ENCODE measurements around the gene CLEC16A.
"Not testable (repeated sequence)": the region's sequence is repeated elsewhere in the genome, so short reads cannot be mapped to it uniquely, and the experiment has no call there.

Gene CLEC16A

GRCh38 chr16:11100239-11100750 lies 155.9 kb downstream of the CLEC16A start:
- peak; percentile 62 to 80 for DNase-seq (ENCODE audit: low read depth in 2 of 2)

- DNase-seq (ENCODE audit: low read depth in 2 of 2) = no peak
These were observed 156.9 kb downstream of the CLEC16A start for GRCh38 chr16:11101283-11101682.

- DNase-seq (ENCODE audit: low read depth in 2 of 2) = no peak
These were observed 157.5 kb downstream of the CLEC16A start for GRCh38 chr16:11101695-11102522.

GRCh38 chr16:11102523-11102898 lies 158.1 kb downstream of the CLEC16A start:
- DNase-seq (ENCODE audit: low read depth in 2 of 2) = no peak

- not testable (repeated sequence) for DNase-seq (ENCODE audit: low read depth in 2 of 2)
These were observed 158.9 kb downstream of the CLEC16A start for GRCh38 chr16:11103301-11103700.

GRCh38 chr16:11104168-11105037 lies 160.0 kb downstream of the CLEC16A start:
- DNase-seq (ENCODE audit: low read depth in 2 of 2) = no peak

- DNase-seq (ENCODE audit: low read depth in 2 of 2) = no peak
These were observed 160.9 kb downstream of the CLEC16A start for GRCh38 chr16:11105038-11105903.

GRCh38 chr16:11106726-11107125 lies 162.4 kb downstream of the CLEC16A start:
- DNase-seq (ENCODE audit: low read depth in 2 of 2) = no peak

GRCh38 chr16:11107780-11108465 lies 163.6 kb downstream of the CLEC16A start:
- DNase-seq (ENCODE audit: low read depth in 2 of 2) = no peak

- no peak for DNase-seq (ENCODE audit: low read depth in 2 of 2)
These were observed 164.1 kb downstream of the CLEC16A start for GRCh38 chr16:11108466-11108805.

- DNase-seq (ENCODE audit: low read depth in 2 of 2) = no peak
These were observed 165.2 kb downstream of the CLEC16A start for GRCh38 chr16:11109566-11109965.

- DNase-seq (ENCODE audit: low read depth in 2 of 2) = no peak
These were observed 166.8 kb downstream of the CLEC16A start for GRCh38 chr16:11111150-11111549.

GRCh38 chr16:11111856-11112634 lies 167.7 kb downstream of the CLEC16A start:
- DNase-seq (ENCODE audit: low read depth in 2 of 2) = no peak

- no peak for DNase-seq (ENCODE audit: low read depth in 2 of 2)
These were observed 168.5 kb downstream of the CLEC16A start for GRCh38 chr16:11112723-11113348.

- peak in 1 of 2 donors; percentile 50 for DNase-seq (ENCODE audit: low read depth in 2 of 2)
These were observed 170.2 kb downstream of the CLEC16A start for GRCh38 chr16:11114366-11115164.

- DNase-seq (ENCODE audit: low read depth in 2 of 2) = no peak
These were observed 173.3 kb downstream of the CLEC16A start for GRCh38 chr16:11117576-11118211.

- no peak for DNase-seq (ENCODE audit: low read depth in 2 of 2)
These were observed 174.1 kb downstream of the CLEC16A start for GRCh38 chr16:11118479-11118878.

GRCh38 chr16:11121083-11121608 lies 176.8 kb downstream of the CLEC16A start:
- no peak for DNase-seq (ENCODE audit: low read depth in 2 of 2)
